Ishikawa (cell line): ENCODE measurements around the gene DNAH8.

ENCODE experiments used
- CREB1 ChIP-seq: IDR thresholded peaks from 2 replicates; pipeline ENCODE4 v1.6.1; 2012; ENCODE audit warnings: low read depth
- EGR1 ChIP-seq: IDR thresholded peaks from 2 replicates; pipeline ENCODE4 v1.6.1; 2012
- EP300 ChIP-seq: IDR thresholded peaks from 2 replicates; pipeline ENCODE4 v1.6.1; 2012; ENCODE audit warnings: borderline replicate concordance
- RAD21 ChIP-seq: IDR thresholded peaks from 2 replicates; pipeline ENCODE4 v1.6.1; 2012; ENCODE audit warnings: low read depth
- TAF1 ChIP-seq: IDR thresholded peaks from 2 replicates; pipeline ENCODE4 v1.6.1; 2012; ENCODE audit warnings: low read depth, mild to moderate bottlenecking
- TCF12 ChIP-seq: IDR thresholded peaks from 2 replicates; pipeline ENCODE4 v1.6.1; 2012; ENCODE audit warnings: low read depth
- YY1 ChIP-seq: IDR thresholded peaks from 2 replicates; pipeline ENCODE4 v1.6.1; 2012; ENCODE audit warnings: low read depth
- TF ChIP-seq, protein P1 (sequence below): IDR thresholded peaks from 2 replicates; pipeline ENCODE4 v1.6.1; 2012
- TF ChIP-seq, protein P2 (sequence below): IDR thresholded peaks from 2 replicates; pipeline ENCODE4 v1.6.1; 2012
- TF ChIP-seq, protein P3 (sequence below): IDR thresholded peaks from 2 replicates; pipeline ENCODE4 v1.6.1; 2012; ENCODE audit warnings: low read depth, mild to moderate bottlenecking

- TF ChIP-seq CREB1 (no peak), YY1 (no peak), EP300 (no peak), TAF1 (no peak), TCF12 (no peak), RAD21 (no peak), EGR1 (no peak)
- TF ChIP-seq, protein P1, sequence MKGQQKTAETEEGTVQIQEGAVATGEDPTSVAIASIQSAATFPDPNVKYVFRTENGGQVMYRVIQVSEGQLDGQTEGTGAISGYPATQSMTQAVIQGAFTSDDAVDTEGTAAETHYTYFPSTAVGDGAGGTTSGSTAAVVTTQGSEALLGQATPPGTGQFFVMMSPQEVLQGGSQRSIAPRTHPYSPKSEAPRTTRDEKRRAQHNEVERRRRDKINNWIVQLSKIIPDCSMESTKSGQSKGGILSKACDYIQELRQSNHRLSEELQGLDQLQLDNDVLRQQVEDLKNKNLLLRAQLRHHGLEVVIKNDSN = no peak
- TF ChIP-seq, protein P2, sequence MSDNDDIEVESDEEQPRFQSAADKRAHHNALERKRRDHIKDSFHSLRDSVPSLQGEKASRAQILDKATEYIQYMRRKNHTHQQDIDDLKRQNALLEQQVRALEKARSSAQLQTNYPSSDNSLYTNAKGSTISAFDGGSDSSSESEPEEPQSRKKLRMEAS = no peak
- TF ChIP-seq, protein P3, sequence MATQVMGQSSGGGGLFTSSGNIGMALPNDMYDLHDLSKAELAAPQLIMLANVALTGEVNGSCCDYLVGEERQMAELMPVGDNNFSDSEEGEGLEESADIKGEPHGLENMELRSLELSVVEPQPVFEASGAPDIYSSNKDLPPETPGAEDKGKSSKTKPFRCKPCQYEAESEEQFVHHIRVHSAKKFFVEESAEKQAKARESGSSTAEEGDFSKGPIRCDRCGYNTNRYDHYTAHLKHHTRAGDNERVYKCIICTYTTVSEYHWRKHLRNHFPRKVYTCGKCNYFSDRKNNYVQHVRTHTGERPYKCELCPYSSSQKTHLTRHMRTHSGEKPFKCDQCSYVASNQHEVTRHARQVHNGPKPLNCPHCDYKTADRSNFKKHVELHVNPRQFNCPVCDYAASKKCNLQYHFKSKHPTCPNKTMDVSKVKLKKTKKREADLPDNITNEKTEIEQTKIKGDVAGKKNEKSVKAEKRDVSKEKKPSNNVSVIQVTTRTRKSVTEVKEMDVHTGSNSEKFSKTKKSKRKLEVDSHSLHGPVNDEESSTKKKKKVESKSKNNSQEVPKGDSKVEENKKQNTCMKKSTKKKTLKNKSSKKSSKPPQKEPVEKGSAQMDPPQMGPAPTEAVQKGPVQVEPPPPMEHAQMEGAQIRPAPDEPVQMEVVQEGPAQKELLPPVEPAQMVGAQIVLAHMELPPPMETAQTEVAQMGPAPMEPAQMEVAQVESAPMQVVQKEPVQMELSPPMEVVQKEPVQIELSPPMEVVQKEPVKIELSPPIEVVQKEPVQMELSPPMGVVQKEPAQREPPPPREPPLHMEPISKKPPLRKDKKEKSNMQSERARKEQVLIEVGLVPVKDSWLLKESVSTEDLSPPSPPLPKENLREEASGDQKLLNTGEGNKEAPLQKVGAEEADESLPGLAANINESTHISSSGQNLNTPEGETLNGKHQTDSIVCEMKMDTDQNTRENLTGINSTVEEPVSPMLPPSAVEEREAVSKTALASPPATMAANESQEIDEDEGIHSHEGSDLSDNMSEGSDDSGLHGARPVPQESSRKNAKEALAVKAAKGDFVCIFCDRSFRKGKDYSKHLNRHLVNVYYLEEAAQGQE = no peak
Measured at GRCh38 chr6:38882157-38882556, 167.0 kb downstream of the DNAH8 start.
